HL-60 (cell line): ENCODE results near the gene TSPO2.

ENCODE experiments used
- POLR2AphosphoS5 ChIP-seq: IDR thresholded peaks from 2 replicates; pipeline ENCODE4 v1.6.1; 2012; ENCODE audit warnings: low read depth
- REST ChIP-seq: IDR thresholded peaks from 2 replicates; pipeline ENCODE4 v1.6.1; 2012; ENCODE audit warnings: low read depth; ENCODE audit not compliant: insufficient replicate concordance
- TF ChIP-seq, protein P1 (sequence below): IDR thresholded peaks from one replicate; pipeline ENCODE4 v1.5.1; 2011; ENCODE audit warnings: low read length, control low read depth, inconsistent platforms; ENCODE audit not compliant: insufficient read depth

DNA sequence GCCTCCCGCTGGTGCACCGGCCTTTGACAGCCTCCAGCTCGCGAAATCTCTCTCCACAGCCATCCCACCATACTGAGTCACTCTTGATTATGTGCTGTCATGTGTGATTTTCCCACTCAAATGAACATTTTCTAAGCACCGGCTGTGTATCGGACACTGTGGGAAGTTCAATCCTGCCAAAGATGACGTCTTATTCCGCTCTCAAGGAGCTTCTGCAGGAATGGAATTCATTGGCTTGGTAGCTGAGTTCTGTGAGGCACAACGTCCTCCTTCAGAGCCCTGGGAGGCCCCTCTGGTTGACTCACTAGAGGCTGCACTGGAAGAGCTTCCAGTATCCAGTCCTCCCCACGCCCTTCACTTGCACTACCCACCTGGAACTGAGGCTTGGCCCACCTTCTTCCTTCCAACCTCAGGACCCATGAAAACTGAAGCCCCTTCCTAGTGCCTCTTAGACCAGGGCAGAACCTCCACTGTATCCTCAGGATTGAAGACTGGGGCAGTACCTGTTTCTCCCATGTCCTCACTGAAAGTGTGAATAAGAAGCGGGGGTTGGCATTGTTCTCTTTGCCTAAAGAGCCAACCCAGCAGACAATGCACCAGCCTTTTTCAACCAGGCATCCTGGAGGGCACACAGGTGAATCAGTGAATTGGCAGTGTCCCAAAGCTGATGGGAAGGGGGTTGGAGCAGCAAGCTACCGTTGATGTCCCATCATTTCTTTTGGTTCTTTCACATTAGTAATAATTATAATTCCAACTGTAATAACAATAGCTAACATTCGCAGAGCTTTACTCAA, 5.0 kb upstream of the TSPO2 start:
- TF ChIP-seq, protein P1, sequence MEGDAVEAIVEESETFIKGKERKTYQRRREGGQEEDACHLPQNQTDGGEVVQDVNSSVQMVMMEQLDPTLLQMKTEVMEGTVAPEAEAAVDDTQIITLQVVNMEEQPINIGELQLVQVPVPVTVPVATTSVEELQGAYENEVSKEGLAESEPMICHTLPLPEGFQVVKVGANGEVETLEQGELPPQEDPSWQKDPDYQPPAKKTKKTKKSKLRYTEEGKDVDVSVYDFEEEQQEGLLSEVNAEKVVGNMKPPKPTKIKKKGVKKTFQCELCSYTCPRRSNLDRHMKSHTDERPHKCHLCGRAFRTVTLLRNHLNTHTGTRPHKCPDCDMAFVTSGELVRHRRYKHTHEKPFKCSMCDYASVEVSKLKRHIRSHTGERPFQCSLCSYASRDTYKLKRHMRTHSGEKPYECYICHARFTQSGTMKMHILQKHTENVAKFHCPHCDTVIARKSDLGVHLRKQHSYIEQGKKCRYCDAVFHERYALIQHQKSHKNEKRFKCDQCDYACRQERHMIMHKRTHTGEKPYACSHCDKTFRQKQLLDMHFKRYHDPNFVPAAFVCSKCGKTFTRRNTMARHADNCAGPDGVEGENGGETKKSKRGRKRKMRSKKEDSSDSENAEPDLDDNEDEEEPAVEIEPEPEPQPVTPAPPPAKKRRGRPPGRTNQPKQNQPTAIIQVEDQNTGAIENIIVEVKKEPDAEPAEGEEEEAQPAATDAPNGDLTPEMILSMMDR, result no peak
- TF ChIP-seq REST (no peak), POLR2AphosphoS5 (no peak)
